Endodermal cell (in vitro differentiated cells): ENCODE measurements around the gene GOLGA2. TPM values are rescaled to one million over a fixed set of nuclear protein-coding genes. Genes with fewer than 3 reads are reported as not detected.

Experiments
- DNase-seq: peaks from one replicate; pipeline ENCODE4 v3.0.0-alpha.2; 2017
- H3K27ac ChIP-seq: 2 replicates; pipeline ENCODE4 v1.5.1; 2013; ENCODE audit warnings: mild to moderate bottlenecking, low read depth, low read length, moderate library complexity
- H3K27me3 ChIP-seq: 2 replicates; pipeline ENCODE4 v1.6.1; 2013; ENCODE audit warnings: mild to moderate bottlenecking, low read length, moderate library complexity; ENCODE audit not compliant: insufficient read depth, control insufficient read depth, poor library complexity, severe bottlenecking
- H3K36me3 ChIP-seq: 2 replicates; pipeline ENCODE4 v1.7.0; 2013; ENCODE audit warnings: mild to moderate bottlenecking, low read length, moderate library complexity; ENCODE audit not compliant: control insufficient read depth, insufficient read depth
- H3K4me1 ChIP-seq: one replicate; pipeline ENCODE4 v1.7.0; 2013; ENCODE audit warnings: low read length; ENCODE audit not compliant: control insufficient read depth, insufficient read depth
- H3K4me3 ChIP-seq: 2 replicates; pipeline ENCODE4 v1.5.1; 2013; ENCODE audit warnings: mild to moderate bottlenecking, low read length, moderate library complexity
- H3K9ac ChIP-seq: 2 replicates; pipeline ENCODE4 v1.6.1; 2013; ENCODE audit warnings: mild to moderate bottlenecking, low read length, moderate library complexity; ENCODE audit not compliant: poor library complexity, severe bottlenecking; ENCODE audit errors: extremely low read depth
- H3K9me3 ChIP-seq: 2 replicates; pipeline ENCODE4 v1.6.1; 2013; ENCODE audit warnings: mild to moderate bottlenecking, low read length, moderate library complexity; ENCODE audit not compliant: control insufficient read depth
- H3K27ac Mint-ChIP-seq: 2 replicates; pipeline ENCODE4 v1.8.0; 2020; ENCODE audit warnings: mixed read lengths
- H3K27me3 Mint-ChIP-seq: 2 replicates; pipeline ENCODE4 v1.8.0; 2021; ENCODE audit warnings: mild to moderate bottlenecking, mixed read lengths; ENCODE audit not compliant: insufficient read depth
- H3K36me3 Mint-ChIP-seq: 2 replicates; pipeline ENCODE4 v1.8.0; 2020; ENCODE audit warnings: low read depth, mixed read lengths
- H3K4me1 Mint-ChIP-seq: 2 replicates; pipeline ENCODE4 v1.8.0; 2020; ENCODE audit warnings: mixed read lengths
- H3K4me3 Mint-ChIP-seq: 2 replicates; pipeline ENCODE4 v1.8.0; 2020; ENCODE audit warnings: mild to moderate bottlenecking, moderate library complexity, mixed read lengths
- H3K9me3 Mint-ChIP-seq: 2 replicates; pipeline ENCODE4 v1.8.0; 2020; ENCODE audit warnings: mild to moderate bottlenecking, mixed read lengths
- CTCF ChIP-seq: fragments of 200-600 bp; sonication (generic); conservative IDR thresholded peaks from 2 replicates; pipeline ENCODE4 v1.5.0; 2021; ENCODE audit warnings: antibody characterized with exemption, mild to moderate bottlenecking
- WGBS, 2 experiments: methylation state at CpG; one replicate each; pipeline versions ENCODE4 v1.1.5 to v1.1.7; 2013; ENCODE audit warnings: missing lambda C conversion rate in 2 of 2, mixed read lengths in 1 of 2; ENCODE audit not compliant: insufficient coverage in 1 of 2, insufficient read length in 1 of 2; 5-methylcytosine and 5-hydroxymethylcytosine counted together
- total RNA-seq, 2 donors: library from RNA; stranded (reverse); fragmentation: NEBNext Ultra II Directional in 1 of 2; extraction: Animal tissue kit (Norgen Biotek cat#: 25700) in 1 of 2; gene quantifications; 2 replicates in 1 of 2; 3 replicates in 1 of 2; pipeline ENCODE4 v1.2.1, GENCODE V29; 2021

The GOLGA2 gene
- total RNA-seq, 2 donors from 2014 or later, result 91.9 to 101 TPM

- no peaks in the 10 kb centered on the region for H3K4me1 Mint-ChIP-seq
- DNase-seq, result peak; percentile 46
- Histone ChIP-seq H3K27ac (no peak overlapping the region), H3K9ac (no peak overlapping the region), H3K4me1 (no peaks in the 10 kb centered on the region), H3K4me3 (no peak overlapping the region), H3K27me3 (no peaks in the 10 kb centered on the region), H3K36me3 (peaks cover 12% of the 10 kb centered on the region), H3K9me3 (no peaks in the 10 kb centered on the region)
- no peak overlapping the region for H3K4me3 Mint-ChIP-seq
- H3K27me3 Mint-ChIP-seq, result peaks cover under 1% of the 10 kb centered on the region
- no peak overlapping the region for H3K27ac Mint-ChIP-seq
- TF ChIP-seq CTCF, result no peak
- no peaks in the 10 kb centered on the region for H3K9me3 Mint-ChIP-seq
- WGBS, 2 experiments, result 87% methylated on average over 2 to 13 of the region's 13 CpGs
- peaks cover 5% of the 10 kb centered on the region for H3K36me3 Mint-ChIP-seq
These were observed 32.4 kb downstream of the GOLGA2 start for GRCh38 chr9:128243215-128244018.

DNA sequence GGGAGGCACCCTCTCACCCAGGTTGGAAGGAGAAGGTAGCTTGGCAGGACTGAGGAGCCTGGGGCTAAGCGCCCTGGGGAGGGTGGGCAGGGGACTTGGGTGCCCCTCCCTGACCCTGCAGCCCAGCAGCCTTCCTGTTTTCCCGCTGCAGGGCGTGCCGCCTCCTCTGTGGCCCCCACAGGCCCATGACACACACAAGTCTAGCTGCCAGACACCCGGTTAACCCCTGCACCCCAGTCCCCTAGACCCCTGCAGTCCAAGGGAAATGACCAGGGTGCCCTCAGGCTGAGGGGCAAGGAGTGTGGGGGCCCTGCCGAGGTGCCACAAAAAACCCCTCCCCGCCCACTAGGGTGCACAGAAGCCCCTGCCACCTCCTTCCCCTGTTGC, 33.0 kb downstream of the GOLGA2 start:
- Histone ChIP-seq H3K27me3 (no peaks in the 10 kb centered on the region), H3K9me3 (no peaks in the 10 kb centered on the region), H3K4me3 (no peak overlapping the region), H3K9ac (no peak overlapping the region), H3K4me1 (no peaks in the 10 kb centered on the region), H3K36me3 (peaks cover 10% of the 10 kb centered on the region), H3K27ac (no peak overlapping the region)
- Mint-ChIP-seq H3K27ac (no peak overlapping the region), H3K9me3 (no peaks in the 10 kb centered on the region), H3K4me3 (no peak overlapping the region), H3K36me3 (peaks cover 5% of the 10 kb centered on the region), H3K27me3 (no peaks in the 10 kb centered on the region), H3K4me1 (no peaks in the 10 kb centered on the region)
- 91% methylated on average over 7 of the region's 7 CpGs; no CpG with 5 or more reads in 1 of the 2 experiments for WGBS, 2 experiments
- DNase-seq, result no peak
- no peak for TF ChIP-seq CTCF

DNA sequence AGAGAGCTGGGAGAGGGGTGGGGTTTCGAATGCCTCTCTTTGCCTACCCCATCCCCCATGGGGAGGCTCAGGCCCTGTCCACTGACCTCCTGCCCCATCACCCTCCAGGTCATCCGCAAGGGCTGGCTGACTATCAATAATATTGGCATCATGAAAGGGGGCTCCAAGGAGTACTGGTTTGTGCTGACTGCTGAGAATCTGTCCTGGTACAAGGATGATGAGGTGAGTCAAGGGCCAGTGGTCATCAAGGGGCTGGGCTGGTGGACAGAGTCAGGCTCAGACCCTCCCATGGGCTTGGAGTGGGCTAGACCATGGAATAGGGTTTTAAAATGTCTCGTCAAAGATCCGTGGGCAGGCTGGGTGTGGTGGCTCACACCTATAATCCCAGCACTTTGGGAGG, 33.7 kb downstream of the GOLGA2 start:
- H3K9me3 ChIP-seq, result no peaks in the 10 kb centered on the region
- H3K4me1 ChIP-seq, result no peaks in the 10 kb centered on the region
- TF ChIP-seq CTCF, result no peak
- H3K4me3 ChIP-seq, result no peak overlapping the region
- no peaks in the 10 kb centered on the region for H3K4me1 Mint-ChIP-seq
- H3K9ac ChIP-seq, result no peak overlapping the region
- H3K36me3 Mint-ChIP-seq, result peaks cover 5% of the 10 kb centered on the region
- 80 to 94% methylated on average over 2 to 4 of the region's 4 CpGs for WGBS, 2 experiments
- H3K36me3 ChIP-seq, result peaks cover 10% of the 10 kb centered on the region
- H3K4me3 Mint-ChIP-seq, result no peak overlapping the region
- no peaks in the 10 kb centered on the region for H3K27me3 Mint-ChIP-seq
- no peaks in the 10 kb centered on the region for H3K27me3 ChIP-seq
- no peak overlapping the region for H3K27ac Mint-ChIP-seq
- DNase-seq, result no peak
- no peaks in the 10 kb centered on the region for H3K9me3 Mint-ChIP-seq
- H3K27ac ChIP-seq, result no peak overlapping the region
